ENCODE results near the gene ZSWIM6.
A peak's percentile ranks its signal among the peaks of the same experiment; 100 is the strongest.
"Not testable (repeated sequence)": the region's sequence is repeated elsewhere in the genome, so short reads cannot be mapped to it uniquely, and the experiment has no call there.

The ZSWIM6 gene

DNA sequence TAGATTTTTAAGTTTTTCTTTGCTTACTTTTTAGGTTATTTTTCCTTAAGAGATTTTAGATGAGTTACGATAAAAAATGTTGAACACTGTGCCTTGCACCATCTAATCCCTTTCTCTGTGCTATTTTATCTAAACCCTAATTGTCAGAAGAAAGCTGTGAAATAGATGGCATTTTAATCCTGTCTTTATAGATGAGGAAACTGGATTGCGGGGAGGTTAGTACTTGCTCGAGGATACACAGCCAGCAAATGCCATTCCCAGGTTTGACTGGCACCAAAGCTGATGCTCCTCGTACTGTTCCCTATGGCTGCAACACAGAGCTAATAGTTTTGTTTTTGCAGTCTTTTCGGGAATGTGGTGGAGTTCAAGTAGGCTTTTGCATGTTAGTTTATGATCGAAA, 82.7 kb downstream of the ZSWIM6 start:
- TF ChIP-seq, protein P1, sequence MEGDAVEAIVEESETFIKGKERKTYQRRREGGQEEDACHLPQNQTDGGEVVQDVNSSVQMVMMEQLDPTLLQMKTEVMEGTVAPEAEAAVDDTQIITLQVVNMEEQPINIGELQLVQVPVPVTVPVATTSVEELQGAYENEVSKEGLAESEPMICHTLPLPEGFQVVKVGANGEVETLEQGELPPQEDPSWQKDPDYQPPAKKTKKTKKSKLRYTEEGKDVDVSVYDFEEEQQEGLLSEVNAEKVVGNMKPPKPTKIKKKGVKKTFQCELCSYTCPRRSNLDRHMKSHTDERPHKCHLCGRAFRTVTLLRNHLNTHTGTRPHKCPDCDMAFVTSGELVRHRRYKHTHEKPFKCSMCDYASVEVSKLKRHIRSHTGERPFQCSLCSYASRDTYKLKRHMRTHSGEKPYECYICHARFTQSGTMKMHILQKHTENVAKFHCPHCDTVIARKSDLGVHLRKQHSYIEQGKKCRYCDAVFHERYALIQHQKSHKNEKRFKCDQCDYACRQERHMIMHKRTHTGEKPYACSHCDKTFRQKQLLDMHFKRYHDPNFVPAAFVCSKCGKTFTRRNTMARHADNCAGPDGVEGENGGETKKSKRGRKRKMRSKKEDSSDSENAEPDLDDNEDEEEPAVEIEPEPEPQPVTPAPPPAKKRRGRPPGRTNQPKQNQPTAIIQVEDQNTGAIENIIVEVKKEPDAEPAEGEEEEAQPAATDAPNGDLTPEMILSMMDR (IDR thresholded peaks at IDR 0.05; ENCODE audit: insufficient read depth, missing control alignments) = no peak
- FAIRE-seq (no peak), DNase-seq (ENCODE audit: insufficient read length, low spot score) (no peak)

DNA sequence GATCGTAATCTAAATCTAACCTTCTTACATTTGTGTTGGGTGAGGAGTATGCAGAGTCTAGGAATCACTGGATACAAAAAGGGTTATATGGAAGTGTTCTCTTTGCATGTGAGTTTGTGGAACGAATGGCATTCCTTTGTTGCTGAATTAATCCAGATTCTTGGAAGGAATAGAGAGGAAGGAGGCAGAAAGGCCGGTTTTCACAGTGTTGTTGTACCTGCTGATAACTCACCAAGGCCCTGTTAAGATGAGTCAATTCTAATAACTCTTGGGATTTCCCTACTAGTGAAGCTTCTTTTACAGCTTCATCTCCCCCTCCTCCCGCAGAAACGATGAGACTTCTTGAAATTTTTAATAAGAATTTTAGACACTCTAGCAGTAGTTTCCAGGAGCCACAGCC, 84.0 kb downstream of the ZSWIM6 start:
- no peak for FAIRE-seq
- no peak for DNase-seq (ENCODE audit: insufficient read length, low spot score)
- TF ChIP-seq, protein P1 (IDR thresholded peaks at IDR 0.05; ENCODE audit: insufficient read depth, missing control alignments) = no peak

DNA sequence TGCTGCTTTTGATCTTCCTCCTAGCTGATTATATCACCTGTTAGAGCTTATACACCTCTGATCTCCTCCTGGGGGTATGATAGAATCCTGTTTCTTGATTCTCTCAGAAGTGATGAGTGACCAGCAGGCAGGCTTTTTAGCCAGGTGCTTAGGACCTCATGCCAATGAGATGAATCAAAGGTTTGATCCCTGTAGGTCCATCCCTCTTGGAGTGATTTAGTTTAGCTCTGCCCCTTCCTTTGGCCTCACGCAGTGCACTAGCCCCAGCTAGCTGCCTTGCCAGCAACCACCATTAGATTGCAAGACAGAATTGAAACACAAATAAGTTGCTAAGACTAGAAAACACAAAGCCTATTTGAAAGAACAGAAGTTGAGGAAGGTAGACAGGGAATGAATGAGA, 84.4 kb downstream of the ZSWIM6 start:
- TF ChIP-seq, protein P1 (IDR thresholded peaks at IDR 0.05; ENCODE audit: insufficient read depth, missing control alignments) = no peak
- FAIRE-seq = no peak
- no peak for DNase-seq (ENCODE audit: insufficient read length, low spot score)

DNA sequence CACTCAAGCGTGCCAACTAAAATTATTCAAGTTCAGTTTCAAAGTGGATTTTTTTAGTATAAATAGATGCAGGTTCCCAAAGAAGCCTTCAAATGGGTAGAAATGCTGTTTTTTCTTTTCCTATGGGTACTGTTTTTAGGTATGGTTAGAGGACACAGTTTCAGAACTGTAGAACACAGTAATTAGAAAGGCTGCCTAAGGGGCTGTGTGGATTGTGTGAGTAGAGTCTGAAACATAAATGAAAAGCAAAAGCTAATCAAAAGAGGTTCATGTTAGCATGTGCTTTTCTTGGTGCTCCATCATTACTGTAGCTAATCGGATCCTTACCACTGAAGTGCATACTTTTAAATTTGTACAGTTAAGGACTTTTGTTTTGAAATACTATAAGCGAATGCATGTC, 85.3 kb downstream of the ZSWIM6 start:
- DNase-seq (ENCODE audit: insufficient read length, low spot score) = no peak

DNA sequence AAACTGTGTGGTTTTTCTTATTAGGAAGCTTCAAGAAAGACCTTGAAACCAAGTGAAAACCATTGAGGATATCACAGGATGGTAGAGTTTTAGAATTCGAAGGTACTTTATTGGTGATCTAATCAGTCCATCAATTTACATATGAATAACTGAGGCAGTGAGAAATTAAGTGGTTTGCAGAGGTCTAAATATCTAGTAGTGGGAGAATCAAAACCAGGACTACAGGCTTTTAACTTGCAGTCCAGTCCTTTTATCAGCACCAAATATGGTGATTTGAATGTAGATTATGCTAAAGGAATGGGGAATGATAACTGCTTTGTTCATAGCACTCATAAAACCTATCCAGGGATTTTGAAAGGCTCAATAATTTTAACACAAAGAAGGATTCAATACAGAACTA, 85.8 kb downstream of the ZSWIM6 start:
- TF ChIP-seq, protein P1 (IDR thresholded peaks at IDR 0.05; ENCODE audit: insufficient read depth, missing control alignments) = no peak
- FAIRE-seq (no peak), DNase-seq (ENCODE audit: insufficient read length, low spot score) (no peak)

More for the DNA sequence above, 85.3 kb downstream of the ZSWIM6 start:
- peak; percentile 67 for FAIRE-seq
- TF ChIP-seq, protein P1 (IDR thresholded peaks at IDR 0.05; ENCODE audit: insufficient read depth, missing control alignments) = no peak

DNA sequence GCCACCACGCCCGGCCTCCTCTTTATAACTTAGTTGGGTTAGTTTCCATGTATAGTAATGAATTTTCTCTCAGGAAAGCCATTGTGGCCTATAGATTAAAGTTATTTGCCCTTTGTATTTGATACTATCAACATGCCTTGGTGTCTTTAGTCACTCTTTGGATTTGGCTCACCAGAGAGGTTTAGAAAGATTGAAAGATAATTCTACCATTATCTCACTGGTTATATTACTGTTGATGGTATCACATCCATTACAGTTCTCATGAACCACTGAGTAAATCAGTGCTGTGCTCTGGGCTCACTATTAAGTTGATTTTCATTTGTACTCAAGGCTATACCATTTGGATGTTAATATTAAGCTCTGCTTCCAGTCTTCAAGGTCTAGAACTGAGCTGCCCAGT, 87.0 kb downstream of the ZSWIM6 start:
- TF ChIP-seq, protein P1 (IDR thresholded peaks at IDR 0.05; ENCODE audit: insufficient read depth, missing control alignments) = no peak
- FAIRE-seq (no peak), DNase-seq (ENCODE audit: insufficient read length, low spot score) (no peak)

DNA sequence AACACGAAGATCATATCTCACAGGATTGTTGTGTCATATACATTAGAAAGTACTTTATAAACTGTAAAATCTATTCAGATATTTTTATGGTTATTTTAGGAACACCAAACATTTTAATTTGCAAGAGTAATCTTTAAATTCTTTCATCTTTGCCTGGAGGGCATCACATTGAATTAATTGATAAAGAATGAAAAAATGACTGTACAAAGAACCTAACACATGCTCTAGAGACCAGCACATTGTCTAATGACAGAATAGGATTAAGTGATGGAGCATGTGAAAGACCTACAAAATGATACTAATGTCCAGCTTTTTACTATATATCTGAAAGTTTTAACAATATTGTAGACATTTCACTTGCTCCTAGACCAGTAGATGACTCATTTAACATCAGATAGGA, 88.0 kb downstream of the ZSWIM6 start:
- FAIRE-seq (no peak), DNase-seq (ENCODE audit: insufficient read length, low spot score) (no peak)
- TF ChIP-seq, protein P1 (IDR thresholded peaks at IDR 0.05; ENCODE audit: insufficient read depth, missing control alignments) = no peak

DNA sequence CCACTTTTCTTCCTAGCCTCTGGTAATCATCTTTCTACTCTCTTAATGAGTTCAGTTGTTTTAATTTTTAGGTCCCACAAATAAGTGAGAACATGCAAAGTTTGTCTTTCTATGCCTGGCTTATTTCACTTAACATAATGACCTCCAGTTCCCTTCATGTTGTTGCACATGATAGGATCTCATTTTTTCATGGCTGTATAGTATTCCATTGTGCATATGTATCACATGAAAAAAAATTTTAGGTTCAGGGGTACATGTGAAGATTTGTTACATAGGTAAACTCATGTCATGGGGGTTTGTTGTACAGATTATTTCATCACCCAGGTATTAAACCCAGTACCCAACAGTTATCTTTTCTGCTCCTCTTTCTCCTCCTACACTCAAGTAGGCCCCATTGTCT, 89.2 kb downstream of the ZSWIM6 start:
- FAIRE-seq = not testable (repeated sequence)

More for the DNA sequence above, 89.2 kb downstream of the ZSWIM6 start:
- DNase-seq (ENCODE audit: insufficient read length, low spot score) = not testable (repeated sequence)
